Measurements from ENCODE around the gene CDK6.
A peak's percentile ranks its signal among the peaks of the same experiment; 100 is the strongest.

The CDK6 gene

GRCh38 chr7:92698237-92698841 lies 138.0 kb downstream of the CDK6 start:
- peak; percentile 37 for TF ChIP-seq CTCF (IDR thresholded peaks at IDR 0.05; ENCODE audit: low read depth, low read length, missing control alignments)
- in situ Hi-C loops (cut with HindIII; ENCODE audit: low pct_ligation_motif_present, low sequenced_read_pairs): no loop called here
- Histone ChIP-seq H3K36me3 (replicated peaks) (no peaks in the 10 kb centered on the region), H3K27me3 (replicated peaks) (no peaks in the 10 kb centered on the region), H3K4me3 (ENCODE audit: low read depth, low read length) (no peak overlapping the region), H3K27ac (peak overlapping the region; percentile 87)
- DNase-seq: peak; percentile 80

GRCh38 chr7:92697414-92697813 lies 139.0 kb downstream of the CDK6 start:
- Histone ChIP-seq H3K36me3 (replicated peaks) (no peaks in the 10 kb centered on the region), H3K27me3 (replicated peaks) (no peaks in the 10 kb centered on the region), H3K4me3 (ENCODE audit: low read depth, low read length) (no peak overlapping the region), H3K27ac (peak overlapping the region; percentile 87)
- no peak for TF ChIP-seq CTCF (IDR thresholded peaks at IDR 0.05; ENCODE audit: low read depth, low read length, missing control alignments)
- DNase-seq: no peak
- in situ Hi-C loops (cut with HindIII; ENCODE audit: low pct_ligation_motif_present, low sequenced_read_pairs): no loop called here

- H3K36me3 ChIP-seq (replicated peaks): no peaks in the 10 kb centered on the region
- DNase-seq: no peak
- no peak overlapping the region for H3K4me3 ChIP-seq (ENCODE audit: low read depth, low read length)
- no peak for TF ChIP-seq CTCF (IDR thresholded peaks at IDR 0.05; ENCODE audit: low read depth, low read length, missing control alignments)
- no peaks in the 10 kb centered on the region for H3K27me3 ChIP-seq (replicated peaks)
- H3K27ac ChIP-seq: peak overlapping the region; percentile 87
- in situ Hi-C loops (cut with HindIII; ENCODE audit: low pct_ligation_motif_present, low sequenced_read_pairs): no loop called here
Observed at GRCh38 chr7:92697012-92697411, 139.4 kb downstream of the CDK6 start.

GRCh38 chr7:92696584-92696983 lies 139.8 kb downstream of the CDK6 start:
- no peak overlapping the region for H3K4me3 ChIP-seq (ENCODE audit: low read depth, low read length)
- no peak for TF ChIP-seq CTCF (IDR thresholded peaks at IDR 0.05; ENCODE audit: low read depth, low read length, missing control alignments)
- no peaks in the 10 kb centered on the region for H3K36me3 ChIP-seq (replicated peaks)
- in situ Hi-C loops (cut with HindIII; ENCODE audit: low pct_ligation_motif_present, low sequenced_read_pairs): no loop called here
- H3K27ac ChIP-seq: peak overlapping the region; percentile 87
- H3K27me3 ChIP-seq (replicated peaks): no peaks in the 10 kb centered on the region
- DNase-seq: no peak

- Histone ChIP-seq H3K27ac (peak overlapping the region; percentile 87), H3K36me3 (replicated peaks) (no peaks in the 10 kb centered on the region), H3K4me3 (ENCODE audit: low read depth, low read length) (peak overlapping the region; percentile 45), H3K27me3 (replicated peaks) (no peaks in the 10 kb centered on the region)
- in situ Hi-C loops (cut with HindIII; ENCODE audit: low pct_ligation_motif_present, low sequenced_read_pairs): no loop called here
- DNase-seq: peak; percentile 62
- no peak for TF ChIP-seq CTCF (IDR thresholded peaks at IDR 0.05; ENCODE audit: low read depth, low read length, missing control alignments)
Observed at GRCh38 chr7:92695308-92696261, 140.8 kb downstream of the CDK6 start.
